ENCODE data around the gene VRTN. TPM values are rescaled to one million over a fixed set of nuclear protein-coding genes. Genes with fewer than 3 reads are reported as not detected.

VRTN gene
- total RNA-seq, 1 experiment from 2014 or later = not detected

GRCh38 chr14:74394549-74394948 is 46.3 kb downstream of the VRTN start:
- DNase-seq (ENCODE audit: low read depth) = peak; percentile 25

DNA sequence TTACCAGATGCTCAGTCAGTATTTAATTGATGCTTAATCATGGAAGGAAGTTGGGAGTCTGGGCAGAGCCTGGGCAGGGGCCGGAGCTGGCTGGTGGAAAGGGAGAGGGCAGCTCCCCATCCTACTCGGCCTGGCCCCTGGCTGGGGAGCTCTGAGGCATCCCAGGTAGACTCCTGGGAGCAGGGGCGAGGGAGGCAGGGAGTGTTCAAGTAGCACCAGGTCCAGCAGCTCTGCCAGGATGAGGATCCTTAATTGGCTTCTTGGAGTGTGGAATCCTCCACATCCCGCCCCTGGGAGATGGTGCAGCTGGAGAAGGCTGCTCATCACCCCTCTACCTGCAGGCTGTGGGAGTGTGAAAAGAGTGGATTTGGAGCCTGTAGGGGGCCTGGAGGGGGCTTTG is 46.8 kb downstream of the VRTN start:
- DNase-seq (ENCODE audit: low read depth) = no peak

DNA sequence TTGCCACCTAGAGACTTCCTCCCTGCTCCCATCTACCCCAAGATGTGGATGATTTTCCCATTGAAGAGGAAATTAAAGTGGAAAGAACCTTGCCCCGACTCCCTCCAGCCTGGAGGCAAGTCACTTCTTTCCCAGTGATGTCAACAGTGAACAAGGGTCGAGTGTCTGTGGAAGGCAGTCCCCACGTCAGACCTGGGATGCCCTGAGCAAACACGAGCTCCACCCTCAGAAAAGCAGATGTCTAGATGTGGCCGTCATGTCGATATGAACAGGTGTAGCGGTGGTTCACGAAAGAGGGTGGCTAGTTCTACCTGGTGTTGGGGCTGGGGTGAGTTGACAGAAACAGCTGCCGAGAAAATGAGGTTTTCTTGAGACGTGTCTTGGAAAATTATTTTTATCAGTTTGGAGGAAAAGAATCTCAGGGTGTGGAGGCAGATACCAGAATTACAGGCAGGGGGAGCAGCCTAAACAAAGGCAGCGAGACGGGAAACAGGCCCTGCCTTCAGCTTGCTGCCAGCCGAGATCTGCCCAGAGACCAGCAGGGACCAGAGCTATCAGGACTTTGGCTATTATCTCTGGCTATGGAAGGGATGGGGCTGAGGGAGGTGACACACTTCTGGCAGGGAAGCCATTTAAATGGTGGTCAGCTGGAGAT is 51.9 kb downstream of the VRTN start:
- peak; percentile 39 for DNase-seq (ENCODE audit: low read depth)

GRCh38 chr14:74400919-74401503 is 52.7 kb downstream of the VRTN start:
- DNase-seq (ENCODE audit: low read depth) = no peak

GRCh38 chr14:74401504-74402241 is 53.4 kb downstream of the VRTN start:
- DNase-seq (ENCODE audit: low read depth) = peak; percentile 37

DNA sequence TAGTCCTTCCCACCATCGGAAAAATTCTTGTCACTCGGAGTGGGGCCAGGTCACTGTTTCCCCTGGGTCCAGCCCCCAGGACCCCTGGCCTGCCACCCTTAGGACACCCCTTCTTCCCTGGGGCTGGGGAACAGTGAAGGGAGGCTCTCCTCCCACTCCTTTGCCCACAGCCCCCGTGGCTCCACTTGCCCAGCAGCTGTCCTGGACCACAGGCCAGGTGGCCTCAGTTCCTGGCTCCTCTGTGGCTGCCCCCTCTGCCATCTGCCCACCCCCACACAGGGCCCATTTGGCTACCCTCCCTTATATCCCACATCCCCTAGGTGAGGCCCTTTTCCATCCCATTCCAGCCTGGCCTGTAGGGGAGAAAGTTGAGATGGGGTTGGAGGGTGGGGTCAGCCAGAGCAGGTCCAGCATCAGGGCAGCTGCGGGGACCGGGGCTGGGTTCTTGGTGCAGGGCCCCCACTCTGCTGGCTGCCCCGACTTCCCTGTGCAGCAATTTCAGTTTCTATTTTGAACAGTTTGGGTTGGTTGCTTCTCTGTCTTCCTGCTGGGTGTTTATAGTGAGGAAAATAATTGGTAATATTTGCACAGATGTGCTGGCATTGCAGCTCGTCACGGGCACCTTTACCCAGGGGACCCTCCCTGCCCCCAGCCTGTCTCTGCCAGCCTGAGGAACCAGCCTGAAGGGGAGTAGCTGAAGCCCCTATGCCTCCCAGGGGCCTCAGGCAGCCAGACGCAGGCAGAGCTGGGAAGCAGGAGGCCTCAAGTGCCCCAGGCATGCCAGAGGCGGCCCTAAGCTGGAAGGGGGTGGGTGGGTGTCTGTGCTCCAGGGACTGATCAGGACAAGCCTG is 54.4 kb downstream of the VRTN start:
- DNase-seq (ENCODE audit: low read depth) = no peak

DNA sequence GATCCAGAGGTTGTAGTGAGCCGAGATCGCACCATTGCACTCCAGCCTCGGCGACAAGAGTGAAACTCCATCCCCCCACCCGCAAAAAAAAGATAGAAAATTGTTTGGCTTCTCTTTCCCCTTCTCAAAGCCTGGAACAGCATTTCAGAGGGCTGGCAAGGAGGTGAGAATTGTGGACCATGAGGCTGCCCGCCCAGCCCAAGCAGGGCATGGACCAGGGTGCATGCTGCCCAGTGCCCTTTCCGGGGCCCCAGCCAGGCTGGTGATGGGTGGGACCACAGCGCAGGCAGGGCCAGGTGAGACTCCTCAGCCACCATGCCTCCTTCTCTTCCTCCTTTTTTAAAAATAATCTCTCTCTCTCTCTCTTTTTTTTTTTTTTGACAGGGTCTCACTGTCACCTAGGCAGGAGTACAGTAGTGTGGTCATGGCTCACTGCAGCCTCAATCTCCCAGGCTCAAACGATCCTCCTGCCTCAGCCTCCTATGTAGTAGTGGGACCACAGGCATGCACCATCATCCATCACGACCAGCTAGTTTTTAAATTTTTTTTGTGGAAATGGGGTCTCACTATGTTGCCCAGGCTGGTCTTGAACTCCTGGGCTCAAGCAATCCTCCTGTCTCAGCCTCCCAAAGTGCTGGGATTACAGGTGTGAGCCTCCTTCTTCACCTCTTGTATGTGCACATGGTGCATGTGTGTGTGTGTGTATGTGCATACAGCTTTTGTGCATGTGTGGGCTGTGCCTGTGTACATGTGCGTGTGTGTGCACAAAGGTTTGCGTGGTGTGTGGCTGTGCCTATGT is 55.5 kb downstream of the VRTN start:
- DNase-seq (ENCODE audit: low read depth) = no peak

- DNase-seq (ENCODE audit: low read depth) = no peak
These were observed 56.2 kb downstream of the VRTN start for GRCh38 chr14:74404435-74404834.

- DNase-seq (ENCODE audit: low read depth) = no peak
These were observed 57.4 kb downstream of the VRTN start for GRCh38 chr14:74405663-74406062.

DNA sequence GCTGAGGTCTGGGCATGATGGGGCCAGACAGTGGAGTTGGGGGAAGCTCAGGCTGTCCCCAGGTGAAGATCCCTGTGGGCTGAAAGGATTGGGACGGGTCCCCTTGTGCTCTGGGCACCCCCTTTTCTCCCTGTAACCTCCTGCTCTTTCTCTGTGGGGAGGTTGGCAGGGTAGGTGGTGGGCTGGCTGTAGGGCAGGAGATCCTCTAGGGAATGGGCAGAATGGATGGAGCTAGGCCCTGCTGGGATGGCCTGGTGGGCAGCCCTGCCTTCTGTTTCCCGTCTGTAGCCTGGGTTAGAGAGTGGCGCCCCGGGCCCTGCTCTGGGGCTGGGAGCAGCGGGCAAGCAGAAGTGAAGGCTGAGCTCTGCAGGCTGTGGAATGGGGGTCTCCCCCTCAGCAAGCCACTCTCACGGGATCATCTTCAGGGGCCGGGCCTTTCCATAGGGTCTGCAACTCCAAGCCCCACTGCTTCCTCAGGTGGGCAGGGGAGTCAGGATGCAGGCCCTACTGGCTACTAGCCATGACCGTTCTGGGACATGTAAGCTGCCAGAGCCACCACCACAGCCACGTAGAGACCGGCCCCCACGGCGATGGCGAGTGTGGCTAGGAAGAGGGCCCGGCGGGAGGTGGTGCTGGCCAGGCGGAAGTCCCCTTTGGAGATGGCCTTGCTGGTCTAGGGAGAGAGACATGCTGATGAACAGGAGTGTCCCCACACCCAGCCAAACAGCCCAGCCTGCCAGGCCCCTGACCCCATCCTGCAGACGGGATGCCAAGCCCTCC is 58.9 kb downstream of the VRTN start:
- DNase-seq (ENCODE audit: low read depth) = no peak

DNA sequence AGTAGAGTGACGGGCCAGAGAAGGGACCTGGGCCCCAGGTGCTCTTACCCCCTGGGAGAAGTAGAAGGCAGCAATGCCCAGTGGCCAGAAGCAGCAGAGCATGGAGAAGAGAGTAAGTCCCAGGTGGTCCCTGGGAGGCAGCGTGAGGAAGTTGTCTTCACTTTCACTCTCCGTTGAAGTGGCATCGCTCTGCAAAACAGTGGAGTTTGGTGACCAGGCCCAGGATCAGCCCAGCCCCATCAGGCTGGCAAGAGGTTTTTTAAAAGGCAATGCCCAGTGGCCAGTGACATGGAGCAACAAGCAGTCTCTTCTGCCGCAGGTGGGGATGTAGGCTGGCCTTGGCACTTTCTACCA is 59.5 kb downstream of the VRTN start:
- DNase-seq (ENCODE audit: low read depth) = no peak

DNA sequence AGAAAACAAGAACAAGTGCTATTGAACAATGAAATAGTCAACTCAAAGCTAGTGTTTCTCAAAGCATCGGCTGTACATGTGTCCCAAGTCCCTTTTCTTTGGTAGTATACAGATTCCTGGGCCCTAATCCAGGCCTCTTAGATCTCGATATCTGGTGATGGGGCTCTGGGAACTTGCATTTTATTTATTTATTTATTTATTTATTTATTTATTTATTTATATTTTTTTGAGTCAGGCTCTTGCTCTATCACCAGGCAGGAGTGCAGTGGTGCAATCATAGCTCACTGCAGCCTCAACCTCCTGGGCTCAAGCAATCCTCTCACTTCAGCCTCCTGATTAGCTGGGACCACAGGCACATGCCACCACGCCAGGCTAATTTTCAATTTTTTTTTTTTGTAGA is 60.6 kb downstream of the VRTN start:
- no peak for DNase-seq (ENCODE audit: low read depth)

DNA sequence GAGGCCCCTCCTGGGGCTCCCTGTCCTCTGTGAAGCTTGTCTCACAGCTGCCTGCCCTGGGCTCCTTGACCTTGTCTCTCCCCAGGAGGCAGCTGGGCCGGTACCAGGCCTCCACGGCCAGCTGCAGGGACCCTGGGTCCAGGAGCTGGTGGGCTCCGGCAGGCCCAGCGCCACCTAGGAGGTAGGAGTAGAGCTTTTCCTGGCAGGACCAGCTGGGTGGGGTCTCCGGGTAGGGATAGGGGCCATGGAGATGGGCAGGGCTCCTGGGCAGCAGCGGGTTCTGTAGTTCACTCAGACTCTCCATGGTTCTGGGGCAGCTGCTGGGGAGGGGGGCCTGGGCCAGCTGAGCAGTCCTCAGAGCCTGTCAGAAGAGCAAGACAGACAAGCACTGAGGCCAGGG is 61.2 kb downstream of the VRTN start:
- no peak for DNase-seq (ENCODE audit: low read depth)

Other genes starting within 250 kb of the VRTN start
- gene VSX2, start 109.0 kb upstream of the VRTN start, total RNA-seq (2014; rRNA removed; shearing (Covaris generic)) = not detected in 2 replicates
- gene ABCD4, start 45.5 kb upstream of the VRTN start, total RNA-seq (2014; rRNA removed; shearing (Covaris generic)) = 22.5 and 23.0 TPM in 2 replicates
- not detected in 2 replicates for gene SYNDIG1L, start 77.7 kb downstream of the VRTN start, total RNA-seq (2014; rRNA removed; shearing (Covaris generic))
- 132 and 135 TPM in 2 replicates for gene NPC2, start 144.8 kb downstream of the VRTN start, total RNA-seq (2014; rRNA removed; shearing (Covaris generic))
- 27.1 and 27.8 TPM in 2 replicates for gene ISCA2, start 145.3 kb downstream of the VRTN start, total RNA-seq (2014; rRNA removed; shearing (Covaris generic))